ENCODE data around the gene CYP3A4. TPM values are rescaled to one million over a fixed set of nuclear protein-coding genes. Genes with fewer than 3 reads are reported as not detected.

Gene CYP3A4
- polyA plus RNA-seq, 4 donors, result 10.4 to 310 (median 97.5) TPM

DNA sequence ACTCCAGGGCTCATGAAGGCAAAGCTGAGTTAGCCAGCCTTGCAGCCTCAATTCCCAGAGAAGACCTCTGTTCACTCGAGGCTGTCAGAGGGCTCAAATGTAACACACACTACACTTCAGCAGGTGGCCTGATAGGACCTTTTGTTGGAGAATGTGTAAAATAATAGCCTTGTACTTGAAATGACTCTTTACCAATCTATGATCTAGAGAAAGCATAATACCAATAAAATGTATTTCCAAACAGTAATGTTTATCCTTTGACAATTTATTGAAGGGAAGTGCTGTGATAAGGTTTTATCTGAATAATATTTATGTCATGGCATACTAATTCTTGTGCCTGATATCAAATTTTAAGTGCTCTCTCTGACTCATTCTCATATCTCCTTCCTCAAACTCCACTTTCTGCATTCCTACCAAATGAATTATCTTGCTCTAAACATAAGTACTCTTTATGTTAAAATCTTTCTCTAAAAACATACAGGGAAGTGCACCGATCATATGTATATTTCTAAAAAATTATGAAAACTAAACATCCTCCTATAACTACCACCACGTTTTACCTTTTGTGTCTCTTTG is 69.9 kb downstream of the CYP3A4 start:
- no peaks in the 10 kb centered on the region for H3K36me3 ChIP-seq (ENCODE audit: control insufficient read depth in 3 of 3, insufficient read depth in 2 of 3, low read depth in 1 of 3, low read length in 3 of 3)
- FAIRE-seq (peak; percentile 47), DNase-seq (peak in 1 of 2 donors; percentile 56)
- no peaks in the 10 kb centered on the region for H3K9me3 ChIP-seq (ENCODE audit: control insufficient read depth in 2 of 2, insufficient read depth in 1 of 2, low read depth in 1 of 2, low read length in 1 of 2)
- H3K4me3 ChIP-seq (ENCODE audit: low read depth in 1 of 3, low read length in 3 of 3), result no peak overlapping the region
- H3K27me3 ChIP-seq (ENCODE audit: control insufficient read depth in 3 of 3, insufficient read depth in 3 of 3, low read length in 3 of 3), result no peaks in the 10 kb centered on the region
- WGBS, 3 donors, result 52 to 69% (median 64%) methylated on average over 3 of the region's 3 CpGs
- H3K4me1 ChIP-seq (ENCODE audit: control insufficient read depth in 3 of 3, insufficient read depth in 2 of 3, low read depth in 1 of 3, low read length in 2 of 3), result no peaks in the 10 kb centered on the region
- no peak overlapping the region for H3K27ac ChIP-seq (ENCODE audit: low read depth in 1 of 3, low read length in 2 of 3)

DNA sequence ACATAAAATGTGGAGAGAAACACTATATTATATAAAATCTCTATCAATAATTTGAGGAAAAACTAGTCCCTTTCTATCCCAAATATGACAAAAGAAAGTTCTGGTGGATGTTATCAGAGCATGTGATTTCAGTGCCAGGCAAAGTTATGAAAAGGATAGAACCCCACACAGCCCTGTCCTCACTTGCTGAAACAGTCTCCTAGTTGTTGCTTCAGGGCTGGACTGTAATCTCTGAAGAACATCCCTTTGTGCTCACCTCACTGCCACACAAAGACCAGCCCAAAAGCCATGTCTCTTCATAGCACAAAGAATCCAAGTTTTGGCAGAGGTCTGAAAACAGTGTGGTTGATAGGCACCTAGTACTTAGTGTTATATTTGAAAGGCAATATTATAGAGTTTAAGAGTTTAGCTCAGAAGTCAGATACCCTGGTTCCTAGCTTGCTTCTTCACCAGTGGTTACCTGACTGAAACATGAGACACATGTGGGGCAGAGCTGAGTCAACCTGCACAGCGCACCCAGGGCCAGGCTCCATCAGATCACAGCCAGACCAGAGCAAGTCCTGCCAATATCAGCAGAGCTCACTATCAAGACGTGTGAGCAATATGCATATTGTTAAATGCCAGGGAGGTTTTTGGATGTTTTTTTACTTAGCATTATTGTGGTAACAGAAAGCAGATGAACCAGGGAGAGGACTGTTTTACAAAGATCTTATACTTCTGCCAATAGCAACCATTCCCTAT is 74.0 kb downstream of the CYP3A4 start:
- no peak for DNase-seq
- no peaks in the 10 kb centered on the region for H3K27me3 ChIP-seq (ENCODE audit: control insufficient read depth in 3 of 3, insufficient read depth in 3 of 3, low read length in 3 of 3)
- peaks cover 0 to 15% of the 10 kb centered on the region in 2 donors for H3K9me3 ChIP-seq (ENCODE audit: control insufficient read depth in 2 of 2, insufficient read depth in 1 of 2, low read depth in 1 of 2, low read length in 1 of 2)
- no peak for FAIRE-seq
- no peaks in the 10 kb centered on the region for H3K4me1 ChIP-seq (ENCODE audit: control insufficient read depth in 3 of 3, insufficient read depth in 2 of 3, low read depth in 1 of 3, low read length in 2 of 3)
- 75 to 80% (median 78%) methylated on average over 2 of the region's 2 CpGs for WGBS, 3 donors
- no peak overlapping the region for H3K4me3 ChIP-seq (ENCODE audit: low read depth in 1 of 3, low read length in 3 of 3)
- H3K27ac ChIP-seq (ENCODE audit: low read depth in 1 of 3, low read length in 2 of 3), result no peak overlapping the region
- H3K36me3 ChIP-seq (ENCODE audit: control insufficient read depth in 3 of 3, insufficient read depth in 2 of 3, low read depth in 1 of 3, low read length in 3 of 3), result no peaks in the 10 kb centered on the region

DNA sequence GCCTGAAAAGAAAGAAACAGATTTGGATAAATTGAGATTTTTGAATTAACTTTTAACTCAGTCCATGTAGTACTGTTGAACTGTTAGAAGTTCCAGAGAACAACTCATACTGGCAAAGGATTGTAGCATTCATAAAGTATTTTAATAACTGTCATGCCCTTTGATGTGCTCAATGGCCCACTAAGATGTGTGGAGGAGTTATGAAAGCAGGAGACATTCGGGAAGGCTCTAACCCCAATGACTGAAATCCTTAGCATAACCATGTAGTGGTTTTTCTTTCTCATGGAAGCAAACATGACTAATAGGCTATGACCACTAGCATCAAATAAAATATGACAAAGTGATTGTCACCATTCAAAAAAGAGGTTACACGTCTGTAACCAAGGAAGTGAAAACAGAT is 74.7 kb downstream of the CYP3A4 start:
- WGBS, 3 donors, result 84 to 92% (median 90%) methylated on average over 2 of the region's 2 CpGs
- no peaks in the 10 kb centered on the region for H3K36me3 ChIP-seq (ENCODE audit: control insufficient read depth in 3 of 3, insufficient read depth in 2 of 3, low read depth in 1 of 3, low read length in 3 of 3)
- H3K27me3 ChIP-seq (ENCODE audit: control insufficient read depth in 3 of 3, insufficient read depth in 3 of 3, low read length in 3 of 3), result no peaks in the 10 kb centered on the region
- H3K4me1 ChIP-seq (ENCODE audit: control insufficient read depth in 3 of 3, insufficient read depth in 2 of 3, low read depth in 1 of 3, low read length in 2 of 3), result no peaks in the 10 kb centered on the region
- FAIRE-seq (no peak), DNase-seq (no peak)
- no peak overlapping the region for H3K4me3 ChIP-seq (ENCODE audit: low read depth in 1 of 3, low read length in 3 of 3)
- H3K9me3 ChIP-seq (ENCODE audit: control insufficient read depth in 2 of 2, insufficient read depth in 1 of 2, low read depth in 1 of 2, low read length in 1 of 2), result peaks cover 0 to 15% of the 10 kb centered on the region in 2 donors
- no peak overlapping the region for H3K27ac ChIP-seq (ENCODE audit: low read depth in 1 of 3, low read length in 2 of 3)

DNA sequence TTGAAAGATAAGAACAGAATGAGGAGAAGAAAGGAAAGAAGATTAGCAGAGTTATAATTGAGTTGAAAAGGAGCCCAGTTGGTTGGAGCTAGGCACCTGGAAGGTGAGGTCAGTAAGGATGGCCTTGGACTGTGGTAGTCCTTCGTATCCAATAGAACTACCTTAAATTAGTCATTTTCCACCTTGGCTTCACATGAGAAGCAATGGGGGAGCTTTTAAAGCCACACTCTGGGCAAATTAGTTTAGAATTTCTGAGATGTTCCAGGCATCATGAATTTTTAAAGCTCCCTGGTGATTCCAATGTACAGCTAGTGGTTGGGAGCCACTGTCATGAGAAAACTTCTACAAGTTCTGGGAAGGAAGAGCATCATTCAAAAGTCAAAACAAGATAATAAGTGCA is 76.9 kb downstream of the CYP3A4 start:
- no peak overlapping the region for H3K4me3 ChIP-seq (ENCODE audit: low read depth in 1 of 3, low read length in 3 of 3)
- no peak overlapping the region for H3K27ac ChIP-seq (ENCODE audit: low read depth in 1 of 3, low read length in 2 of 3)
- H3K27me3 ChIP-seq (ENCODE audit: control insufficient read depth in 3 of 3, insufficient read depth in 3 of 3, low read length in 3 of 3), result no peaks in the 10 kb centered on the region
- DNase-seq (peak in 1 of 2 donors; percentile 21), FAIRE-seq (no peak)
- peaks cover 0 to 15% of the 10 kb centered on the region in 2 donors for H3K9me3 ChIP-seq (ENCODE audit: control insufficient read depth in 2 of 2, insufficient read depth in 1 of 2, low read depth in 1 of 2, low read length in 1 of 2)
- no peaks in the 10 kb centered on the region for H3K4me1 ChIP-seq (ENCODE audit: control insufficient read depth in 3 of 3, insufficient read depth in 2 of 3, low read depth in 1 of 3, low read length in 2 of 3)
- H3K36me3 ChIP-seq (ENCODE audit: control insufficient read depth in 3 of 3, insufficient read depth in 2 of 3, low read depth in 1 of 3, low read length in 3 of 3), result no peaks in the 10 kb centered on the region
- 44 to 67% (median 47%) methylated on average over 1 of the region's 1 CpG for WGBS, 3 donors

Other genes with a start within 250 kb of the CYP3A4 start
- 10 to 100 TPM in 1 of 4 donors, 1 to 10 TPM in 3; 2.2 to 10.6 (median 3.9) TPM for gene FAM200A, start 232.1 kb downstream of the CYP3A4 start, polyA plus RNA-seq
- 10 to 100 TPM; 33.7 to 73.7 (median 52.5) TPM for gene ZNF655, start 225.5 kb downstream of the CYP3A4 start, polyA plus RNA-seq
- gene TMEM225B, start 185.9 kb downstream of the CYP3A4 start, polyA plus RNA-seq, result under 1 TPM in 2 of 4 donors, not detected in 2; 0.45 to 0.93 TPM
- gene ZSCAN25, start 167.2 kb downstream of the CYP3A4 start, polyA plus RNA-seq, result 10 to 100 TPM in 1 of 4 donors, 1 to 10 TPM in 3; 4.5 to 14.4 (median 5.1) TPM
- 1,000 to 10,000 TPM in 1 of 4 donors, 100 to 1,000 TPM in 2, 10 to 100 TPM in 1; 63.7 to 1,093 (median 419) TPM for gene CYP3A5, start 104.2 kb downstream of the CYP3A4 start, polyA plus RNA-seq
- 1 to 10 TPM in 3 of 4 donors, under 1 TPM in 1; 0.45 to 2.9 (median 1.3) TPM for gene CYP3A7, start 49.0 kb downstream of the CYP3A4 start, polyA plus RNA-seq
- under 1 TPM in 1 of 4 donors, not detected in 3; 0.15 TPM for gene CYP3A43, start 43.8 kb upstream of the CYP3A4 start, polyA plus RNA-seq
- gene OR2AE1, start 92.8 kb upstream of the CYP3A4 start, polyA plus RNA-seq, result under 1 TPM in 2 of 4 donors, not detected in 2; 0.09 TPM
- 10 to 100 TPM; 18.8 to 36.3 (median 20.0) TPM for gene TRIM4, start 135.3 kb upstream of the CYP3A4 start, polyA plus RNA-seq
- under 1 TPM in 2 of 4 donors, not detected in 2; 0.22 to 0.33 TPM for gene GJC3, start 145.4 kb upstream of the CYP3A4 start, polyA plus RNA-seq
- 10 to 100 TPM in 3 of 4 donors, 1 to 10 TPM in 1; 8.3 to 62.4 (median 33.9) TPM for gene AZGP1, start 191.8 kb upstream of the CYP3A4 start, polyA plus RNA-seq
- 10 to 100 TPM; 10.8 to 47.8 (median 19.1) TPM for gene ZKSCAN1, start 231.4 kb upstream of the CYP3A4 start, polyA plus RNA-seq